H1 (cell line): ENCODE data around the gene LAMP1. TPM values are rescaled to one million over a fixed set of nuclear protein-coding genes. Genes with fewer than 3 reads are reported as not detected.
A peak's percentile ranks its signal among the peaks of the same experiment; 100 is the strongest.
"Not testable (repeated sequence)": the region's sequence is repeated elsewhere in the genome, so short reads cannot be mapped to it uniquely, and the experiment has no call there.

Source experiments
- CTCF ChIA-PET: fragments of 300-600 bp; sonication (Branson Sonifier 250); formaldehyde crosslinking; loops from one replicate; lab custom pipeline; 2021; ENCODE audit not compliant: partially characterized antibody; lab: Charles Lee
- POLR2A ChIA-PET: fragments of 300-600 bp; sonication (Branson Sonifier 250); formaldehyde crosslinking; loops from one replicate; lab custom pipeline; 2021; ENCODE audit warnings: inconsistent platforms; ENCODE audit not compliant: partially characterized antibody; lab: Charles Lee
- DNase-seq, 2 experiments: peaks; one replicate each; pipeline versions ENCODE4 v3.0.0 to v3.0.0-alpha.2; 2010 to 2022; ENCODE audit warnings: low spot score in 2 of 2, low read depth in 1 of 2, mixed read lengths in 1 of 2
- FAIRE-seq: peaks from 2 replicates; lab custom pipeline; 2011; peaks lifted over from hg19 to GRCh38; lab: Jason Lieb, UNC
- H2AFZ ChIP-seq: 2 replicates; pipeline ENCODE4 v1.8.1; 2012; ENCODE audit warnings: low read length, inconsistent platforms
- H2AK5ac ChIP-seq: 2 replicates; pipeline ENCODE4 v1.6.1; 2013; ENCODE audit warnings: low read depth, low read length
- H2BK120ac ChIP-seq: replicated peaks from 2 replicates; pipeline ENCODE3; 2013; ENCODE audit warnings: low read depth, low read length, inconsistent platforms
- H2BK12ac ChIP-seq: 2 replicates; pipeline ENCODE4 v1.6.1; 2013; ENCODE audit warnings: low read depth, low read length
- H2BK15ac ChIP-seq: 2 replicates; pipeline ENCODE4 v1.6.1; 2013; ENCODE audit warnings: low read length
- H2BK20ac ChIP-seq: 2 replicates; pipeline ENCODE4 v1.6.1; 2013; ENCODE audit warnings: low read length
- H2BK5ac ChIP-seq: 2 replicates; pipeline ENCODE4 v1.6.1; 2013; ENCODE audit warnings: low read depth, low read length
- H3K14ac ChIP-seq: 2 replicates; pipeline ENCODE4 v1.6.1; 2013; ENCODE audit warnings: inconsistent platforms; ENCODE audit not compliant: insufficient read length
- H3K18ac ChIP-seq: 2 replicates; pipeline ENCODE4 v1.6.1; 2013; ENCODE audit warnings: low read length; ENCODE audit errors: extremely low read depth
- H3K23ac ChIP-seq: 2 replicates; pipeline ENCODE4 v1.6.1; 2013; ENCODE audit warnings: inconsistent platforms; ENCODE audit not compliant: insufficient read length
- H3K23me2 ChIP-seq: 2 replicates; pipeline ENCODE4 v1.6.1; 2013; ENCODE audit warnings: low read depth, low read length
- H3K27ac ChIP-seq: 2 replicates; pipeline ENCODE4 v1.6.1; 2011; ENCODE audit warnings: low read depth, low read length, inconsistent platforms
- H3K27me3 ChIP-seq, 4 experiments: replicated peaks in 1 of 4; 1 replicate in 1 of 4; 2 replicates in 3 of 4; pipeline versions ENCODE4 v1.6.1 to v1.8.1; 2011 to 2013; ENCODE audit warnings: low read length in 3 of 4, mild to moderate bottlenecking in 3 of 4, inconsistent platforms in 2 of 4, mixed read lengths in 2 of 4, moderate library complexity in 1 of 4; ENCODE audit not compliant: control insufficient read depth in 3 of 4, insufficient read depth in 3 of 4; ENCODE audit errors: extremely low read depth in 1 of 4
- H3K36me3 ChIP-seq, 4 experiments: 2 replicates each; pipeline versions ENCODE4 v1.6.1 to v1.8.1; 2011 to 2013; ENCODE audit warnings: mild to moderate bottlenecking in 4 of 4, low read length in 3 of 4, moderate library complexity in 2 of 4, control low read depth in 1 of 4, inconsistent platforms in 1 of 4; ENCODE audit not compliant: insufficient read depth in 4 of 4, control insufficient read depth in 2 of 4
- H3K4ac ChIP-seq: replicated peaks from 2 replicates; pipeline ENCODE3; 2013; ENCODE audit warnings: low read length, low read depth, mixed read lengths, inconsistent platforms; ENCODE audit not compliant: insufficient read length
- H3K4me1 ChIP-seq, 4 experiments: replicated peaks in 1 of 4; 1 replicate in 1 of 4; 2 replicates in 3 of 4; pipeline versions ENCODE4 v1.6.1 to v1.8.1; 2011 to 2013; ENCODE audit warnings: low read length in 3 of 4, inconsistent platforms in 2 of 4, mixed read lengths in 1 of 4; ENCODE audit not compliant: insufficient read depth in 4 of 4, control insufficient read depth in 3 of 4
- H3K4me2 ChIP-seq, 2 experiments: 2 replicates each; pipeline versions ENCODE4 v1.6.1 to v1.8.1; 2011 to 2013; ENCODE audit warnings: low read depth in 2 of 2, low read length in 2 of 2, control low read depth in 1 of 2, inconsistent platforms in 1 of 2, mild to moderate bottlenecking in 1 of 2; ENCODE audit not compliant: insufficient read depth in 1 of 2
- H3K4me3 ChIP-seq, 4 experiments: fragments of 200-600, 300-600 bp in 1 of 4; sonication (generic), shearing (Covaris generic), sonication (Bioruptor Twin) in 1 of 4; 2 replicates each; pipeline versions ENCODE4 v1.5.1 to v1.8.1; 2011 to 2016; ENCODE audit warnings: low read length in 4 of 4, low read depth in 3 of 4, control low read depth in 2 of 4, inconsistent platforms in 2 of 4, mild to moderate bottlenecking in 2 of 4, mixed read lengths in 1 of 4, moderate library complexity in 1 of 4; ENCODE audit not compliant: insufficient read depth in 2 of 4; ENCODE audit errors: extremely low read depth in 1 of 4
- H3K56ac ChIP-seq: replicated peaks from 2 replicates; pipeline ENCODE3; 2013; ENCODE audit warnings: low read depth, mild to moderate bottlenecking, mixed read lengths, low read length, inconsistent platforms; ENCODE audit not compliant: insufficient read length
- H3K79me1 ChIP-seq: 2 replicates; pipeline ENCODE4 v1.6.1; 2013; ENCODE audit warnings: low read depth, low read length, control low read depth
- H3K79me2 ChIP-seq, 2 experiments: 2 replicates each; pipeline versions ENCODE4 v1.6.1 to v1.8.1; 2012 to 2013; ENCODE audit warnings: low read length in 2 of 2, mild to moderate bottlenecking in 2 of 2, inconsistent platforms in 1 of 2; ENCODE audit not compliant: insufficient read depth in 2 of 2, control insufficient read depth in 1 of 2
- H3K9ac ChIP-seq, 4 experiments: replicated peaks in 1 of 4; 1 replicate in 1 of 4; 2 replicates in 3 of 4; pipeline versions ENCODE4 v1.6.1 to v1.8.1; 2011 to 2013; ENCODE audit warnings: low read depth in 3 of 4, low read length in 3 of 4, control low read depth in 2 of 4, mild to moderate bottlenecking in 2 of 4, moderate library complexity in 2 of 4, inconsistent platforms in 1 of 4; ENCODE audit errors: extremely low read depth in 1 of 4
- H3K9me3 ChIP-seq, 2 experiments: 2 replicates each; pipeline versions ENCODE4 v1.6.1 to v1.8.1; 2012 to 2013; ENCODE audit warnings: mild to moderate bottlenecking in 2 of 2, moderate library complexity in 2 of 2, control low read depth in 1 of 2, inconsistent platforms in 1 of 2, low read depth in 1 of 2, low read length in 1 of 2, mixed read lengths in 1 of 2; ENCODE audit not compliant: insufficient read depth in 2 of 2
- H4K20me1 ChIP-seq, 2 experiments: replicated peaks in 1 of 2; 2 replicates each; pipeline versions ENCODE3 to v1.8.1; 2011 to 2013; ENCODE audit warnings: inconsistent platforms in 2 of 2, low read length in 2 of 2, mild to moderate bottlenecking in 1 of 2; ENCODE audit not compliant: insufficient read depth in 2 of 2, control insufficient read depth in 1 of 2
- H4K5ac ChIP-seq: 2 replicates; pipeline ENCODE4 v1.6.1; 2013; ENCODE audit warnings: low read length, low read depth, mixed read lengths, inconsistent platforms; ENCODE audit not compliant: insufficient read length
- H4K8ac ChIP-seq: 2 replicates; pipeline ENCODE4 v1.8.0; 2013; ENCODE audit warnings: mild to moderate bottlenecking, moderate library complexity, low read length, inconsistent platforms; ENCODE audit not compliant: insufficient read depth; ENCODE audit errors: extremely low read depth
- H4K91ac ChIP-seq: replicated peaks from 2 replicates; pipeline ENCODE3; 2013; ENCODE audit warnings: low read length, mixed read lengths, inconsistent platforms; ENCODE audit not compliant: insufficient read length
- WGBS, 2 experiments: shearing (Covaris generic) in 1 of 2; methylation state at CpG; one replicate each; pipeline versions ENCODE4 v1.1.6 to v1.1.7; 2013 to 2015; ENCODE audit warnings: low lambda C conversion rate in 2 of 2, mixed read lengths in 2 of 2, inconsistent platforms in 1 of 2, low coverage in 1 of 2, missing lambda C conversion rate in 1 of 2; ENCODE audit not compliant: insufficient replicate concordance in 2 of 2, insufficient coverage in 1 of 2, insufficient read length in 1 of 2; ENCODE audit errors: extremely low coverage in 1 of 2, missing lambda C conversion rate in 1 of 2; 5-methylcytosine and 5-hydroxymethylcytosine counted together
- polyA plus RNA-seq, 7 experiments: library from polyadenylated mRNA; depleted of rRNA in 3 of 7; stranded (reverse) in 5 of 7; unstranded in 2 of 7; fragments of >200 nt in 5 of 7; fragments of 200-250 nt in 2 of 7; gene quantifications; 1 replicate in 5 of 7; 2 replicates in 1 of 7; 4 replicates in 1 of 7; pipeline versions ENCODE4 v1.2.1 to v1.2.3, GENCODE V29; 2011 to 2013; ENCODE audit warnings: missing spikeins in 2 of 7, mixed read lengths in 2 of 7
- total RNA-seq: library from RNA; stranded (reverse); fragmentation: NEBNext Ultra II Directional; extraction: Animal tissue kit (Norgen Biotek cat#: 25700); gene quantifications from 2 replicates; pipeline ENCODE4 v1.2.1, GENCODE V29; 2021

Gene LAMP1
- total and polyA plus RNA-seq, 2 of the 8 experiments (the other 6 are each of a cell fraction or from before 2014, with no cell fraction given) = 97.6 to 140 TPM

- not testable (repeated sequence) for H3K4me3 ChIP-seq, H3K27ac ChIP-seq, H2AK5ac ChIP-seq, H3K9me3 ChIP-seq, H3K4me2 ChIP-seq, H2BK20ac ChIP-seq, H4K20me1 ChIP-seq, H3K56ac ChIP-seq, H3K23me2 ChIP-seq, H4K8ac ChIP-seq, H2BK120ac ChIP-seq, H3K23ac ChIP-seq, H3K36me3 ChIP-seq, H3K18ac ChIP-seq, H2AFZ ChIP-seq, H3K79me1 ChIP-seq, H3K14ac ChIP-seq, H4K5ac ChIP-seq, H3K9ac ChIP-seq, H4K91ac ChIP-seq, H3K27me3 ChIP-seq, H2BK5ac ChIP-seq, H3K4ac ChIP-seq, FAIRE-seq, H3K79me2 ChIP-seq, H2BK12ac ChIP-seq, H2BK15ac ChIP-seq
- POLR2A ChIA-PET = interaction anchor here (0.6 to 2.1 kb wide), 4 partner anchors 8 to 23 kb away, joined by 3 to 9 read pairs (median 4); no protein-coding TSS in a partner anchor
- DNase-seq = peak in 1 of 2 experiments; percentile 6
- peaks cover 0 to 23% (median 4%) of the 10 kb centered on the region in 4 experiments; a peak in 6 of 7 replicates for H3K4me1 ChIP-seq
- CTCF ChIA-PET = interaction anchor here (1.7 kb wide), 1 partner anchor 35 kb away, joined by 4 read pairs; no protein-coding TSS in a partner anchor
- 97% methylated on average over 6 of the region's 6 CpGs; no CpG with 5 or more reads in 1 of the 2 experiments for WGBS, 2 experiments
Measured at GRCh38 chr13:113368353-113368752, 71.3 kb downstream of the LAMP1 start.
